Nephron progenitor cell (in vitro differentiated cells): ENCODE results near the gene KRT75.

Source experiments
- DNase-seq: peaks from one replicate; pipeline ENCODE4 v3.0.0; 2021
- H3K27ac Mint-ChIP-seq: 2 replicates; pipeline ENCODE4 v1.8.0; 2021; ENCODE audit warnings: mild to moderate bottlenecking, moderate library complexity, mixed read lengths
- H3K27me3 Mint-ChIP-seq: 2 replicates; pipeline ENCODE4 v1.8.0; 2021; ENCODE audit warnings: mild to moderate bottlenecking, low read depth, mixed read lengths; ENCODE audit not compliant: poor library complexity
- H3K36me3 Mint-ChIP-seq: 2 replicates; pipeline ENCODE4 v1.8.0; 2021; ENCODE audit warnings: low read depth, mixed read lengths
- H3K4me1 Mint-ChIP-seq: 2 replicates; pipeline ENCODE4 v1.8.0; 2021; ENCODE audit warnings: mixed read lengths
- H3K4me3 Mint-ChIP-seq: 2 replicates; pipeline ENCODE4 v1.8.0; 2021; ENCODE audit warnings: mild to moderate bottlenecking, moderate library complexity, mixed read lengths
- H3K9me3 Mint-ChIP-seq: 2 replicates; pipeline ENCODE4 v1.8.0; 2021; ENCODE audit warnings: mild to moderate bottlenecking, moderate library complexity, mixed read lengths
- TF ChIP-seq, protein P1 (sequence below): fragments of 200-600 bp; sonication (generic); IDR thresholded peaks from 2 replicates; pipeline ENCODE4 v1.5.0; 2021; ENCODE audit warnings: antibody characterized with exemption

KRT75 gene

DNA sequence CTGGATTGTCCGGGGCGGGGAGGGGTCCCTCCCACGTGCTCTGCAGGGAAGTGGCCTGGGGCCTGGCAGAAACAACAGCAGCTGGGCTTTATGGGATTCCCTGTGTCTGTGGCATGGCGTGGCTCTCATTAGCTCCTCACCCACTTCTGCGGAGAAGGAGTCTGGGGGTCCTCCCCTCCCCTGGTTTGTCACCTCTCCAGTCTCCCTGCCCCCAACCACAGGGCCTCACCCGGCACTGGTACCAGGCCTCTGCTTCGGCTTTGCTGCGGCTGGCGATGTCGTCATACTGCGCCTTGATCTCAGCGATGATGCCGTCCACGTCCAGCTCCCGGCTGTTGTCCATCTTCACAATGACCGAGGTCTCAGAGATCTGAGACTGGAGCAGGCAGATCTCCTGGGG, 34.4 kb downstream of the KRT75 start:
- peaks cover 9% of the 10 kb centered on the region for H3K27me3 Mint-ChIP-seq
- H3K4me3 Mint-ChIP-seq, result no peak overlapping the region
- TF ChIP-seq, protein P1, sequence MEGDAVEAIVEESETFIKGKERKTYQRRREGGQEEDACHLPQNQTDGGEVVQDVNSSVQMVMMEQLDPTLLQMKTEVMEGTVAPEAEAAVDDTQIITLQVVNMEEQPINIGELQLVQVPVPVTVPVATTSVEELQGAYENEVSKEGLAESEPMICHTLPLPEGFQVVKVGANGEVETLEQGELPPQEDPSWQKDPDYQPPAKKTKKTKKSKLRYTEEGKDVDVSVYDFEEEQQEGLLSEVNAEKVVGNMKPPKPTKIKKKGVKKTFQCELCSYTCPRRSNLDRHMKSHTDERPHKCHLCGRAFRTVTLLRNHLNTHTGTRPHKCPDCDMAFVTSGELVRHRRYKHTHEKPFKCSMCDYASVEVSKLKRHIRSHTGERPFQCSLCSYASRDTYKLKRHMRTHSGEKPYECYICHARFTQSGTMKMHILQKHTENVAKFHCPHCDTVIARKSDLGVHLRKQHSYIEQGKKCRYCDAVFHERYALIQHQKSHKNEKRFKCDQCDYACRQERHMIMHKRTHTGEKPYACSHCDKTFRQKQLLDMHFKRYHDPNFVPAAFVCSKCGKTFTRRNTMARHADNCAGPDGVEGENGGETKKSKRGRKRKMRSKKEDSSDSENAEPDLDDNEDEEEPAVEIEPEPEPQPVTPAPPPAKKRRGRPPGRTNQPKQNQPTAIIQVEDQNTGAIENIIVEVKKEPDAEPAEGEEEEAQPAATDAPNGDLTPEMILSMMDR, result no peak
- no peaks in the 10 kb centered on the region for H3K4me1 Mint-ChIP-seq
- no peak overlapping the region for H3K27ac Mint-ChIP-seq
- no peak for DNase-seq
- no peaks in the 10 kb centered on the region for H3K36me3 Mint-ChIP-seq
- no peaks in the 10 kb centered on the region for H3K9me3 Mint-ChIP-seq

- no peaks in the 10 kb centered on the region for H3K4me1 Mint-ChIP-seq
- DNase-seq, result no peak
- no peak overlapping the region for H3K27ac Mint-ChIP-seq
- H3K27me3 Mint-ChIP-seq, result peaks cover 9% of the 10 kb centered on the region
- H3K9me3 Mint-ChIP-seq, result no peaks in the 10 kb centered on the region
- H3K4me3 Mint-ChIP-seq, result no peak overlapping the region
- TF ChIP-seq, protein P1, result no peak
- no peaks in the 10 kb centered on the region for H3K36me3 Mint-ChIP-seq
Observed at GRCh38 chr12:52398176-52398575, 36.0 kb downstream of the KRT75 start.

- no peak for DNase-seq
- H3K4me3 Mint-ChIP-seq, result no peak overlapping the region
- H3K4me1 Mint-ChIP-seq, result no peaks in the 10 kb centered on the region
- H3K27ac Mint-ChIP-seq, result no peak overlapping the region
- TF ChIP-seq, protein P1, result no peak
- no peaks in the 10 kb centered on the region for H3K36me3 Mint-ChIP-seq
- no peaks in the 10 kb centered on the region for H3K9me3 Mint-ChIP-seq
- peaks cover 3% of the 10 kb centered on the region for H3K27me3 Mint-ChIP-seq
Observed at GRCh38 chr12:52396656-52397055, 37.5 kb downstream of the KRT75 start.

- TF ChIP-seq, protein P1, result peak; percentile 39
- H3K36me3 Mint-ChIP-seq, result no peaks in the 10 kb centered on the region
- no peak overlapping the region for H3K4me3 Mint-ChIP-seq
- H3K27me3 Mint-ChIP-seq, result peaks cover 3% of the 10 kb centered on the region
- H3K4me1 Mint-ChIP-seq, result no peaks in the 10 kb centered on the region
- H3K27ac Mint-ChIP-seq, result no peak overlapping the region
- peak; percentile 29 for DNase-seq
- no peaks in the 10 kb centered on the region for H3K9me3 Mint-ChIP-seq
Observed at GRCh38 chr12:52395761-52396434, 38.3 kb downstream of the KRT75 start.

DNA sequence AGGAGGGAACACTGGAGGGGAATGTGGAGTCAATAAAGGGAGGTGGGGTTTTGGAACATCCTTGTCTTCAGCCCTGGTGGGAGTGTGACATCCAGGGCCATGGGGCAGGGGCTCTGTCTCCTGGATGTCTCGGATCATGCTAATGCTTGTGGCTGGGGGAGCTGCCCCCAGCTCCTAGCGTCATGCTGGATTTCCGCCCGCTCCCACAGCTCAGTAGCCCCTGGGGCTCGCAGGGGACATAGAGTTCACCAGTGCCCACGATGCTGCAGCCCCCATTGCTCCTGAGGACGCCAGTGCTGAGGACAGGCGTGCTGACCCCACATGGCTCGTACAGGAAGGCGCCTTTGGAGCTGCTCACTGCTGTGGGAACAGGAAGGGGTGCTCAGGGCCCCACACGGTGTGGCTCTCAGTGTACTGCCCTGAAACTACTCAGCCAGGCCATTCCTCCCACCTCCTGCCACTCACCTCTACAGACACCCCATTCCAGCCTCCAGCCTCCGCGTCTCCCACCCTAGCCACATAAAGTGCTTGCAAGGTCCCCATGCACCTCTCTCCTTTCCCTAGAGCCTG, 39.2 kb downstream of the KRT75 start:
- TF ChIP-seq, protein P1, result no peak
- Mint-ChIP-seq H3K4me3 (no peak overlapping the region), H3K27me3 (peaks cover 3% of the 10 kb centered on the region), H3K9me3 (no peaks in the 10 kb centered on the region), H3K36me3 (no peaks in the 10 kb centered on the region), H3K27ac (no peak overlapping the region), H3K4me1 (peaks cover 7% of the 10 kb centered on the region)
- no peak for DNase-seq

- H3K27ac Mint-ChIP-seq, result no peak overlapping the region
- H3K4me1 Mint-ChIP-seq, result peaks cover 12% of the 10 kb centered on the region
- H3K27me3 Mint-ChIP-seq, result peaks cover 5% of the 10 kb centered on the region
- no peak overlapping the region for H3K4me3 Mint-ChIP-seq
- H3K36me3 Mint-ChIP-seq, result no peaks in the 10 kb centered on the region
- no peaks in the 10 kb centered on the region for H3K9me3 Mint-ChIP-seq
- TF ChIP-seq, protein P1, result no peak
- no peak for DNase-seq
Observed at GRCh38 chr12:52392465-52393007, 41.6 kb downstream of the KRT75 start.
